HCT116 (cell line): Measurements from ENCODE around the gene ZNF48. TPM values are rescaled to one million over a fixed set of nuclear protein-coding genes. Genes with fewer than 3 reads are reported as not detected.

Source experiments
- ATAC-seq: fragments of 200-7000 bp; cut with Tn5 transposase; 2 replicates; pipeline ENCODE4 v1.9.1; 2020; ENCODE audit warnings: mild to moderate bottlenecking, moderate library complexity
- BruUV-seq: library from RNA; stranded (reverse); fragments of 400-500 nt; replicated peaks from 2 replicates; lab custom pipeline; 2021; lab: Mats Ljungman, UMichigan
- CTCF ChIA-PET: fragments of 300-600 bp; sonication (Branson Sonifier 250); formaldehyde crosslinking; loops from one replicate; lab custom pipeline; 2021; ENCODE audit warnings: antibody characterized with exemption; lab: Charles Lee
- POLR2A ChIA-PET: fragments of 300-600, 350-600 bp; sonication (Branson Sonifier 250); formaldehyde crosslinking; loops from one replicate; lab custom pipeline; 2021; ENCODE audit warnings: antibody characterized with exemption; lab: Charles Lee
- RAD21 ChIA-PET, 2 experiments: fragments of 300-600 bp; sonication (Branson Sonifier 250); formaldehyde crosslinking; loops; one replicate each; lab custom pipeline; 2023; ENCODE audit warnings: low total read pairs in 2 of 2; ENCODE audit not compliant: uncharacterized antibody in 2 of 2, unreplicated experiment in 2 of 2, low non-redundant PET in 1 of 2; lab: Charles Lee
- DNase-seq: peaks from one replicate; pipeline ENCODE4 v3.0.0-alpha.2; 2010; ENCODE audit warnings: low read depth, low spot score
- H2AFZ ChIP-seq: fragments of 200-600 bp; shearing (Covaris generic), sonication (generic); 2 replicates; pipeline ENCODE4 v1.6.1; 2017; ENCODE audit warnings: low read depth, mixed run types, mixed read lengths, antibody characterized with exemption, low read length; ENCODE audit not compliant: poor library complexity, severe bottlenecking
- H3K27ac ChIP-seq: 2 replicates; pipeline ENCODE4 v1.5.1; 2012; ENCODE audit warnings: low read depth, low read length
- H3K27me3 ChIP-seq: fragments of 200-600 bp; sonication (generic); 2 replicates; pipeline ENCODE4 v1.6.1; 2016; ENCODE audit warnings: mixed run types, low read length, mixed read lengths; ENCODE audit not compliant: insufficient read depth
- H3K36me3 ChIP-seq, 2 experiments: fragments of 200-500 bp in 1 of 2; fragments of 200-600 bp in 1 of 2; sonication (Bioruptor generic) in 1 of 2; sonication (generic) in 1 of 2; 2 replicates each; pipeline versions ENCODE4 v1.5.1 to v1.6.1; 2014 to 2016; ENCODE audit warnings: low read length in 2 of 2, inconsistent platforms in 1 of 2, mixed read lengths in 1 of 2, mixed run types in 1 of 2; ENCODE audit not compliant: insufficient read depth in 2 of 2, control insufficient read depth in 1 of 2
- H3K4me1 ChIP-seq, 2 experiments: fragments of 200-600 bp in 1 of 2; sonication (generic) in 1 of 2; 2 replicates each; pipeline versions ENCODE4 v1.5.1 to v1.6.1; 2012 to 2017; ENCODE audit warnings: low read length in 2 of 2, inconsistent platforms in 1 of 2, mild to moderate bottlenecking in 1 of 2, mixed read lengths in 1 of 2, mixed run types in 1 of 2, moderate library complexity in 1 of 2; ENCODE audit not compliant: insufficient read depth in 2 of 2, control insufficient read depth in 1 of 2
- H3K4me2 ChIP-seq: fragments of 200-600 bp; sonication (generic); 2 replicates; pipeline ENCODE4 v1.6.1; 2017; ENCODE audit warnings: mixed run types, low read length, mixed read lengths
- H3K4me3 ChIP-seq, 2 experiments: fragments of 200-600 bp in 1 of 2; sonication (generic) in 1 of 2; replicated peaks in 1 of 2; 2 replicates each; pipeline ENCODE4 v1.5.1; 2011 to 2016; ENCODE audit warnings: low read length in 2 of 2, control low read depth in 1 of 2, low read depth in 1 of 2, mild to moderate bottlenecking in 1 of 2, mixed read lengths in 1 of 2, mixed run types in 1 of 2
- H3K79me2 ChIP-seq: fragments of 200-600 bp; sonication (generic); 2 replicates; pipeline ENCODE4 v1.6.1; 2017; ENCODE audit warnings: mild to moderate bottlenecking, mixed run types, low read length, moderate library complexity, mixed read lengths; ENCODE audit not compliant: insufficient read depth
- H3K9ac ChIP-seq: fragments of 200-600 bp; sonication (generic); 2 replicates; pipeline ENCODE4 v1.6.1; 2016; ENCODE audit warnings: low read length, mixed read lengths
- H3K9me2 ChIP-seq: fragments of 200-600 bp; sonication (generic), shearing (Covaris generic); 2 replicates; pipeline ENCODE4 v1.6.1; 2017; ENCODE audit warnings: mixed run types, mild to moderate bottlenecking, moderate library complexity; ENCODE audit not compliant: insufficient read depth
- H3K9me3 ChIP-seq, 2 experiments: fragments of 200-500 bp in 1 of 2; fragments of 200-600 bp in 1 of 2; sonication (Bioruptor generic) in 1 of 2; sonication (generic) in 1 of 2; 2 replicates each; pipeline ENCODE4 v1.6.1; 2014 to 2017; ENCODE audit warnings: low read length in 2 of 2, mixed read lengths in 2 of 2, inconsistent platforms in 1 of 2, low read depth in 1 of 2, mild to moderate bottlenecking in 1 of 2, mixed run types in 1 of 2, moderate library complexity in 1 of 2; ENCODE audit not compliant: control insufficient read depth in 1 of 2, insufficient read depth in 1 of 2
- H4K20me1 ChIP-seq: fragments of 200-600 bp; sonication (generic), shearing (Covaris generic); 2 replicates; pipeline ENCODE4 v1.6.1; 2017; ENCODE audit warnings: mixed run types, mild to moderate bottlenecking, moderate library complexity; ENCODE audit not compliant: insufficient read depth
- ATF3 ChIP-seq: IDR thresholded peaks from 2 replicates; pipeline ENCODE4 v1.6.1; 2012
- CBX3 ChIP-seq: IDR thresholded peaks from 2 replicates; pipeline ENCODE4 v1.6.1; 2012; ENCODE audit warnings: low read depth
- CTCF ChIP-seq, 3 experiments: fragments of 200-600 bp in 1 of 3; sonication (generic) in 1 of 3; IDR thresholded peaks in 2 of 3; conservative IDR thresholded peaks in 1 of 3; 2 replicates each; pipeline ENCODE4 v1.5.1; 2012 to 2017; ENCODE audit warnings: low read depth in 2 of 3, low read length in 2 of 3, antibody characterized with exemption in 1 of 3, borderline replicate concordance in 1 of 3, control low read depth in 1 of 3, mild to moderate bottlenecking in 1 of 3, mixed read lengths in 1 of 3, mixed run types in 1 of 3, moderate library complexity in 1 of 3; ENCODE audit not compliant: insufficient read depth in 1 of 3
- EGR1 ChIP-seq: IDR thresholded peaks from 2 replicates; pipeline ENCODE4 v1.6.1; 2012; ENCODE audit warnings: low read depth
- ELF1 ChIP-seq: IDR thresholded peaks from 2 replicates; pipeline ENCODE4 v1.6.1; 2012; ENCODE audit warnings: low read depth, borderline replicate concordance
- EZH2 ChIP-seq: fragments of 200-600 bp; sonication (generic); IDR thresholded peaks from 2 replicates; pipeline ENCODE4 v1.6.1; 2017; ENCODE audit warnings: antibody characterized with exemption, mixed run types
- EZH2phosphoT487 ChIP-seq: fragments of 200-600 bp; IDR thresholded peaks from 2 replicates; pipeline ENCODE4 v1.6.1; 2018; ENCODE audit warnings: antibody characterized with exemption, borderline replicate concordance
- FOSL1 ChIP-seq: IDR thresholded peaks from 2 replicates; pipeline ENCODE4 v1.6.1; 2012; ENCODE audit warnings: low read depth
- JUND ChIP-seq: IDR thresholded peaks from 2 replicates; pipeline ENCODE4 v1.6.1; 2012
- MAX ChIP-seq: IDR thresholded peaks from 2 replicates; pipeline ENCODE4 v1.6.1; 2012
- POLR2AphosphoS5 ChIP-seq: IDR thresholded peaks from 2 replicates; pipeline ENCODE4 v1.6.1; 2011; ENCODE audit warnings: mild to moderate bottlenecking, low read depth, low read length, moderate library complexity
- RAD21 ChIP-seq: IDR thresholded peaks from 2 replicates; pipeline ENCODE4 v1.6.1; 2012; ENCODE audit warnings: low read depth, mild to moderate bottlenecking
- REST ChIP-seq: IDR thresholded peaks from 2 replicates; pipeline ENCODE4 v1.6.1; 2012; ENCODE audit warnings: low read depth
- SIN3A ChIP-seq: IDR thresholded peaks from 2 replicates; pipeline ENCODE4 v1.6.1; 2012; ENCODE audit warnings: low read depth
- SP1 ChIP-seq: IDR thresholded peaks from 2 replicates; pipeline ENCODE4 v1.6.1; 2012; ENCODE audit warnings: low read depth
- SRF ChIP-seq: IDR thresholded peaks from 2 replicates; pipeline ENCODE4 v1.6.1; 2012; ENCODE audit warnings: low read depth
- TCF7L2 ChIP-seq: IDR thresholded peaks from 2 replicates; pipeline ENCODE4 v1.7.0; 2011; ENCODE audit warnings: borderline replicate concordance, inconsistent platforms; ENCODE audit not compliant: insufficient read depth, insufficient read length; ENCODE audit errors: extremely low read depth
- YY1 ChIP-seq: IDR thresholded peaks from 2 replicates; pipeline ENCODE4 v1.6.1; 2011; ENCODE audit warnings: low read length, low read depth, moderate library complexity, mild to moderate bottlenecking; ENCODE audit not compliant: insufficient replicate concordance; ENCODE audit errors: extremely low read depth
- ZBTB33 ChIP-seq: IDR thresholded peaks from 2 replicates; pipeline ENCODE4 v1.6.1; 2011; ENCODE audit warnings: mild to moderate bottlenecking, low read length, moderate library complexity; ENCODE audit not compliant: insufficient replicate concordance; ENCODE audit errors: extremely low read depth
- ZNF274 ChIP-seq: fragments of 200-500 bp; sonication (Bioruptor generic); IDR thresholded peaks from 2 replicates; pipeline ENCODE4 v1.6.1; 2014; ENCODE audit warnings: mild to moderate bottlenecking, low read depth, low read length, inconsistent platforms
- intact Hi-C: fragments of 100-400 bp; cut with micrococcal nuclease; formaldehyde crosslinking; loops from 2 replicates; pipeline ENCODE4 v1.10.0; 2022
- total RNA-seq: library from RNA; stranded (reverse); gene quantifications from one replicate; pipeline ENCODE4 v1.2.1, GENCODE V29; 2021; ENCODE audit not compliant: unreplicated experiment

ZNF48 gene
- total RNA-seq, 1 experiment from 2014 or later, result 17.9 TPM

- RAD21 ChIA-PET, result no interaction called here
- intact Hi-C loops, result no loop called here
- POLR2A ChIA-PET, result interaction anchor here (0.5 kb wide), 1 partner anchor 275 kb away, joined by 4 read pairs; the partner anchor contains the start of gene PRR14
These were observed 19.4 kb upstream of the ZNF48 start for GRCh38 chr16:30375864-30376263.

More at GRCh38 chr16:30375864-30376263, 19.4 kb upstream of the ZNF48 start:
- Histone ChIP-seq H3K9me2 (no peaks in the 10 kb centered on the region), H3K27me3 (no peaks in the 10 kb centered on the region), H3K4me3 (no peak overlapping the region), H3K9ac (no peak overlapping the region), H3K9me3 (no peaks in the 10 kb centered on the region), H3K27ac (no peak overlapping the region; the same call in 1 of the 2 replicates), H3K4me1 (peaks cover 19 to 42% of the 10 kb centered on the region in 2 experiments), H3K36me3 (no peaks in the 10 kb centered on the region), H4K20me1 (no peaks in the 10 kb centered on the region), H2AFZ (no peak overlapping the region), H3K4me2 (no peak overlapping the region), H3K79me2 (no peaks in the 10 kb centered on the region)
- DNase-seq (no peak), ATAC-seq (no peak)
- TF ChIP-seq EZH2 (no peak), CBX3 (no peak), MAX (no peak), ELF1 (no peak), ATF3 (no peak), EZH2phosphoT487 (no peak), EGR1 (no peak), CTCF (IDR thresholded peaks at IDR 0.05 in 2 of 3, conservative IDR thresholded peaks at IDR 0.05 in 1 of 3; ENCODE audit: borderline replicate concordance in 1 of 3, insufficient read depth in 1 of 3, low read depth in 2 of 3, low read length in 2 of 3) (no peak), POLR2AphosphoS5 (no peak), SIN3A (no peak), REST (no peak), FOSL1 (no peak), SP1 (no peak), YY1 (no peak), JUND (no peak), ZBTB33 (no peak), SRF (no peak), RAD21 (no peak), ZNF274 (no peak), TCF7L2 (no peak)
- CTCF ChIA-PET, result no interaction called here
- BruUV-seq, result no TSS peak
